Ishikawa (cell line): ENCODE measurements around the gene GOT2.

Experiments
- CEBPB ChIP-seq: IDR thresholded peaks from 2 replicates; pipeline ENCODE4 v1.6.1; 2012
- CREB1 ChIP-seq: IDR thresholded peaks from 2 replicates; pipeline ENCODE4 v1.6.1; 2012; ENCODE audit warnings: low read depth
- EGR1 ChIP-seq: IDR thresholded peaks from 2 replicates; pipeline ENCODE4 v1.6.1; 2012
- EP300 ChIP-seq: IDR thresholded peaks from 2 replicates; pipeline ENCODE4 v1.6.1; 2012; ENCODE audit warnings: borderline replicate concordance
- FOXM1 ChIP-seq: IDR thresholded peaks from 2 replicates; pipeline ENCODE4 v1.6.1; 2012; ENCODE audit warnings: low read depth, borderline replicate concordance
- MAX ChIP-seq: IDR thresholded peaks from 2 replicates; pipeline ENCODE4 v1.6.1; 2012
- NFIC ChIP-seq: IDR thresholded peaks from 2 replicates; pipeline ENCODE4 v1.6.1; 2012
- RAD21 ChIP-seq: IDR thresholded peaks from 2 replicates; pipeline ENCODE4 v1.6.1; 2012; ENCODE audit warnings: low read depth
- REST ChIP-seq: IDR thresholded peaks from 2 replicates; pipeline ENCODE4 v1.6.1; 2012; ENCODE audit warnings: low read depth, mild to moderate bottlenecking
- TAF1 ChIP-seq: IDR thresholded peaks from 2 replicates; pipeline ENCODE4 v1.6.1; 2012; ENCODE audit warnings: low read depth, mild to moderate bottlenecking
- YY1 ChIP-seq: IDR thresholded peaks from 2 replicates; pipeline ENCODE4 v1.6.1; 2012; ENCODE audit warnings: low read depth

- no peak for TF ChIP-seq EP300
- TF ChIP-seq RAD21: no peak
- TF ChIP-seq YY1: no peak
- no peak for TF ChIP-seq MAX
- no peak for TF ChIP-seq CEBPB
- no peak for TF ChIP-seq TAF1
- TF ChIP-seq FOXM1: no peak
- no peak for TF ChIP-seq EGR1
- TF ChIP-seq NFIC: no peak
- no peak for TF ChIP-seq REST
- TF ChIP-seq CREB1: no peak
Measured at GRCh38 chr16:58727796-58728568, 6.1 kb downstream of the GOT2 start.
